H1 (cell line): ENCODE measurements around the gene RNF5. TPM values are rescaled to one million over a fixed set of nuclear protein-coding genes. Genes with fewer than 3 reads are reported as not detected.

ENCODE experiments used
- CTBP2 ChIP-seq: IDR thresholded peaks from 2 replicates; pipeline ENCODE4 v1.7.0; 2011; ENCODE audit warnings: borderline replicate concordance, mild to moderate bottlenecking, moderate library complexity, mixed read lengths, low read length; ENCODE audit not compliant: insufficient read depth, insufficient read length
- EP300 ChIP-seq, 2 experiments: IDR thresholded peaks; 1 replicate in 1 of 2; 2 replicates in 1 of 2; pipeline ENCODE4 v1.6.1; 2011 to 2012; ENCODE audit warnings: low read depth in 2 of 2, low read length in 2 of 2, mild to moderate bottlenecking in 2 of 2, borderline replicate concordance in 1 of 2, inconsistent platforms in 1 of 2, moderate library complexity in 1 of 2
- FOSL1 ChIP-seq: IDR thresholded peaks from 2 replicates; pipeline ENCODE4 v1.6.1; 2011; ENCODE audit warnings: mild to moderate bottlenecking, low read depth, low read length, moderate library complexity; ENCODE audit not compliant: insufficient read depth
- POU5F1 ChIP-seq: IDR thresholded peaks from 2 replicates; pipeline ENCODE4 v1.6.1; 2011; ENCODE audit warnings: low read depth, mild to moderate bottlenecking, low read length, moderate library complexity
- RBBP5 ChIP-seq: IDR thresholded peaks from 2 replicates; pipeline ENCODE4 v1.7.1; 2012; ENCODE audit warnings: low read depth, mild to moderate bottlenecking, inconsistent platforms, low read length, moderate library complexity, borderline replicate concordance
- SP2 ChIP-seq: IDR thresholded peaks from 2 replicates; pipeline ENCODE4 v1.6.1; 2012; ENCODE audit warnings: mild to moderate bottlenecking, low read length, inconsistent platforms
- SUZ12 ChIP-seq: fragments of 200-600 bp; sonication (generic); IDR thresholded peaks from 2 replicates; pipeline ENCODE4 v1.6.1; 2012; ENCODE audit warnings: mild to moderate bottlenecking, inconsistent platforms, low read length, moderate library complexity, mixed read lengths
- polyA plus RNA-seq, 7 experiments: library from polyadenylated mRNA; depleted of rRNA in 3 of 7; stranded (reverse) in 5 of 7; unstranded in 2 of 7; fragments of >200 nt in 5 of 7; fragments of 200-250 nt in 2 of 7; gene quantifications; 1 replicate in 5 of 7; 2 replicates in 1 of 7; 4 replicates in 1 of 7; pipeline versions ENCODE4 v1.2.1 to v1.2.3, GENCODE V29; 2011 to 2013; ENCODE audit warnings: missing spikeins in 2 of 7, mixed read lengths in 2 of 7
- total RNA-seq: library from RNA; stranded (reverse); fragmentation: NEBNext Ultra II Directional; extraction: Animal tissue kit (Norgen Biotek cat#: 25700); gene quantifications from 2 replicates; pipeline ENCODE4 v1.2.1, GENCODE V29; 2021
- TF ChIP-seq, protein P1 (sequence below), 3 experiments: IDR thresholded peaks; 1 replicate in 2 of 3; 2 replicates in 1 of 3; pipeline versions ENCODE4 v1.5.1 to v1.6.1; 2011; ENCODE audit warnings: low read length in 3 of 3, mild to moderate bottlenecking in 3 of 3, inconsistent platforms in 2 of 3, low read depth in 1 of 3, moderate library complexity in 1 of 3; ENCODE audit not compliant: insufficient read depth in 1 of 3; ENCODE audit errors: control extremely low read depth in 1 of 3

The RNF5 gene
- total and polyA plus RNA-seq, 2 of the 8 experiments (the other 6 are each of a cell fraction or from before 2014, with no cell fraction given): 90.0 to 158 TPM

DNA sequence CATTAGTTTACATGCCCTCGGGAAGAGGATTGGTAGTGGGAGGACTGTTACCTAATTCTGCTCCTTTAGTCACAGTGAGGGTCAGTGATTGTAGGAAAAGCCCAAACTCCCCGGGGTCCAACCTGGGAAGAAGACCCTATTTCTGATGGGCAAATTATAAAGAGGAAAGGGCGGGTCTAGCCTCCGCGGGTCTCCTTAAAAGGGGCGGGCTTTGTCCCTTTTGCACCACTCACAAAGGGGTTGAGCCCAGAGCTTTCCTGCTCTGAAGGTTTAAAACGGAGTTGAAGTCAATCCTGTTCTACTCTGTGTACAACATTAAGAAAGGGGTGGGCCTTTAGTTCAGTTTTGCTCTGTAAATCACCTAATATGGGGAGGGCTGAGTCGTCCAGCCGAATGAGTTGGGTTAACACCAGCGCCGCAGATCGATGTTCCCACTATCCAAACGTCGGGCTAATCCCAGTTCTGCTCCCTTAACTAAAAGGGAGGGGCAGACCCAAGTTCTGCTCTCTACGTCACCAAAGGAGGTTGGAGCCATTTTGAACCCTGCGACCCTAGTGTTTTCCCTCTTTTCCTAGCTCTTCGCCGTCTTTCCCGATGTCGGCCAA, 920 bp upstream of the RNF5 start (continued):
- TF ChIP-seq, protein P1, sequence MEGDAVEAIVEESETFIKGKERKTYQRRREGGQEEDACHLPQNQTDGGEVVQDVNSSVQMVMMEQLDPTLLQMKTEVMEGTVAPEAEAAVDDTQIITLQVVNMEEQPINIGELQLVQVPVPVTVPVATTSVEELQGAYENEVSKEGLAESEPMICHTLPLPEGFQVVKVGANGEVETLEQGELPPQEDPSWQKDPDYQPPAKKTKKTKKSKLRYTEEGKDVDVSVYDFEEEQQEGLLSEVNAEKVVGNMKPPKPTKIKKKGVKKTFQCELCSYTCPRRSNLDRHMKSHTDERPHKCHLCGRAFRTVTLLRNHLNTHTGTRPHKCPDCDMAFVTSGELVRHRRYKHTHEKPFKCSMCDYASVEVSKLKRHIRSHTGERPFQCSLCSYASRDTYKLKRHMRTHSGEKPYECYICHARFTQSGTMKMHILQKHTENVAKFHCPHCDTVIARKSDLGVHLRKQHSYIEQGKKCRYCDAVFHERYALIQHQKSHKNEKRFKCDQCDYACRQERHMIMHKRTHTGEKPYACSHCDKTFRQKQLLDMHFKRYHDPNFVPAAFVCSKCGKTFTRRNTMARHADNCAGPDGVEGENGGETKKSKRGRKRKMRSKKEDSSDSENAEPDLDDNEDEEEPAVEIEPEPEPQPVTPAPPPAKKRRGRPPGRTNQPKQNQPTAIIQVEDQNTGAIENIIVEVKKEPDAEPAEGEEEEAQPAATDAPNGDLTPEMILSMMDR (IDR thresholded peaks at IDR 0.05; ENCODE audit: control extremely low read depth in 1 of 3, insufficient read depth in 1 of 3, low read depth in 1 of 3, low read length in 3 of 3): no peak
- TF ChIP-seq SP2 (no peak), POU5F1 (no peak), CTBP2 (no peak), EP300 (IDR thresholded peaks at IDR 0.05; ENCODE audit: borderline replicate concordance in 1 of 2, low read depth in 2 of 2, low read length in 2 of 2) (no peak), FOSL1 (no peak), RBBP5 (no peak; the same call in 1 of the 2 replicates), SUZ12 (no peak)
